ENCODE measurements around the gene LAMC2.
"Not testable (repeated sequence)": the region's sequence is repeated elsewhere in the genome, so short reads cannot be mapped to it uniquely, and the experiment has no call there.

The LAMC2 gene

DNA sequence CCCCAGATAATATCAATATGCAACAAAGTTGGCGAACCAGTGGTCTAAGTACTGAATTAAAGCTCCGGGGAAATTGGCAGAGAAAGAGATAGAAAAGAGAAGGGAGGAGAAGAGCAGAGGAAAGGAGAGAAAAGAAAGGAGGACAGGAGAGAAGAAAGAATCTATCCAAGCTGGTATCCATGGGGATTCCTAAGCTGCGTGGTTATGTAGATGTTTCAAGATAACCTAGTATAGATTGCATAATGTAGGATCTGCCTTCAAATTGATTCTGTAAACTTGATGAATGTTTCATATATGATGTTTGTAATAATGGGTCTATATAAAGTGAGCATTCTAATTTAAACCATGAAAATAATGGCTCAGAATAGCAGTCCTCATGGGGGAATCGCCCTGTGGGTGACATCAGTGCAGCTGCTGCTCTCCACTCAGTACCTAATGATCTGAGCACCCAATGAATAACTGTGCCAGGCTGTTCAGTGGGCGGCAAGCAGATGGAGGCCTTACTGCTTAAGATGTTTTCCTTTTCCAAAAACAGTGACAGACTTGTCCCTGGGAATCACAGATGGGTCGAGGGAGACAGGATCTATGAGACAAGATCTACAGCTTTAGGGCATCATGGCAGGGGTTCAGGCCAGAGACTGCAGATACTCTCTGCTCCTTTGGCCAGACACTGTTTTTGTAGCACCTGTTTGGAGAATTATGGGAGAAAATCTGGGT is 78.0 kb downstream of the LAMC2 start:
- no peak for DNase-seq (ENCODE audit: low spot score)

DNA sequence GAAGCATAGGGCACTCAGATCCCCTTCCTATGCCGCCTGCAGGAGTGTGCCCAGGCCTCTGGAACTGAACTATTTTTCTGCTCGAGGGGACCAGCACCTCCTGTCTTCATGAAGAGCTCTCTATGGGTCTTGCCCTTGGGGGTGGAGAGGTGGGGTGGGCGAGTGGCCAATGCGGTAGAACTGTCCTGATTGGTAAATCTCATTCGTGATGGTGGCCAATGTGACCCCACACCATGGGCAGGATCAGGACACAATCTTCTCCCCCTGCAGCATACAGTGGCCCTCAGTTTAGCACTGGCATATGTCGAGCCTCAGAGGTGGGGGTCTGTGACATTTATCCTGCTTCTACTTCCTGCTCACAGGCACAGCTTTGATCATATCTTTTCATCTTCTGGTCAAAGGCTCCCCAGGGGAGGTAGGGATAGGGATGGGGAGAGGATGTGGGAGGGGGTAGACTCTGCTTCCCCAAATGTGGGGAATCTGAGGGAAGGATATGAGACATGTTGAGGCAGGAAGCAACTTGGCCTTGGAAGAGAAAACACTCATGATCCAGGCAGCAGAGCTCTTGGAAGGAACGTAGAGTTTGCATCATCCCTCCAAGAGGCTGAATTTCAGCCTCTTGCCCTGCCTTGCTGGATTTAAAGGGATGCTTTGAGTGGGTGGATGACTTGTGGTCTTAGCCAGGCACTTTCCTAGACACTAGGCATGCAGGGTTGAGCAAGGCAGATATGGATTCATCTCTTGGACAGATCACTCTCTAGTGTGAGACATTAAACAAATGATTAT is 81.8 kb downstream of the LAMC2 start:
- peak; percentile 41 for DNase-seq (ENCODE audit: low spot score)

DNA sequence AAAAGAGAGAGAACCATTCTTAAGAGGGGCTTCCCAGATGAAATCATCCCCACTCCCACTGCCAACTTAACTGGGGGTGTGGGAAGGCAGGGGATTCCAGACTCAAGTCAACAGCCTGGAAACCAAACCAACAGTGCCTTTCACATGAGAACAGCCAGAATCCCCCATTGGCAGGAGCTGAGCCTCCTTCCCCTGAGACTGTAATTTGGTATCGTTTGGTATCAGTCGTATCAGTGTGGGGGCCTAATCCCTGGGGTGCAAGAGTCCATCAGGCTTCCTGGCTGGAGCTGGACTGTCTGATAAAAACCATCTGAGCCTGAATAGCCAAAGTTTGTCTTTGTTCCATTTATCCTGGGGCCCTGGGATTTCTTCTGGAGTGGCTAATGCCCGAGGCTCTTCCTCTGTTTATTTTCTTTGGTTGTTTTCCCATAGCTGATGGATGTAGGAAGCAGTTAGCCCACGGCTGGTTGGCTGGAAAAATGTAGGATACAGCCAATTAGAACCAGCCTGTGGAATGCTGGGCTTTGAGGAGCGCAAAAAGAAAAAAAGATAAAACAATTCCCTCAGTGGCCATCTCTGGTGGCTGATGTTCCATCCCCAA is 84.6 kb downstream of the LAMC2 start:
- peak; percentile 39 for DNase-seq (ENCODE audit: low spot score)

DNA sequence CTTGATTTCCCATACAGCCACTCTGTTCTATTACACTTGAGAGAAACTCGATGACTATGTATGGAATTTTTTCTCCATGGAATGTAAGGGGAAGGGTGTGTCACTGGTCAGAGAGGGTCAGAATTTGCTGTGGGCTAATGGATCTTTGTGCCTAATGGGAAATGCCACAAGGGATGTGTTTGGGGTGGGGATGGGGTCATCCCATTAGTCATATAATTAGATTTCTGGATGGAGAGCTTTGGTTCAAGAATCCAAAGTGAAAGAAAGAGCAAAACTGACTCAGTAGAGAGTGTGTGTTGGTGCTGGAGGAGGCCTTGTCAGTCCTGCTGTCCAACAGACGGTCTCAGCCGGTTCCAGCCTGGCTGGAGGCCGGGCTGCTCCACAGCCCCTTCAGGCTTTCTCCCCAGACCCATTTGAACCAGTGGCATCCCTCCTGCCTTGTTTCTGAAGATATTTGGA is 86.4 kb downstream of the LAMC2 start:
- peak; percentile 81 for DNase-seq (ENCODE audit: low spot score)

DNA sequence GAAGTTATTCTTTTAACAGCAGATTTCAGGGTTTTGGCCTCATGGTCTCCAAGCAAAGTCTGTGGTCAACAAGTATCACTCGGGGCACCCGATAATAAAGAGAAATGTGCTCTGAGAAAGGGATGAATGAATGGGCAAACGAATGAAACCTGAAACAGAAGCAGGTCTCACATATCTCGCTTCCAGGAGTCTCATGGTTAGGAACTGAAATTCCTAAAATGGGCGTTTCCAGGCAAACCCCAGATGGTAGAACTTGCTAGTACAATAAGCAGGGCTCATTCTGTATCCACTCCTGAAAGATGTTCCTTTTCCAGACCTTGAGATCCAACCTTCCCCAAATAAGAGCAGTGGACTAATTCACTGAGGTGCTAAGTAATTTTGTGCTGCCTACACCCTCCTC is 87.2 kb downstream of the LAMC2 start:
- no peak for DNase-seq (ENCODE audit: low spot score)

DNA sequence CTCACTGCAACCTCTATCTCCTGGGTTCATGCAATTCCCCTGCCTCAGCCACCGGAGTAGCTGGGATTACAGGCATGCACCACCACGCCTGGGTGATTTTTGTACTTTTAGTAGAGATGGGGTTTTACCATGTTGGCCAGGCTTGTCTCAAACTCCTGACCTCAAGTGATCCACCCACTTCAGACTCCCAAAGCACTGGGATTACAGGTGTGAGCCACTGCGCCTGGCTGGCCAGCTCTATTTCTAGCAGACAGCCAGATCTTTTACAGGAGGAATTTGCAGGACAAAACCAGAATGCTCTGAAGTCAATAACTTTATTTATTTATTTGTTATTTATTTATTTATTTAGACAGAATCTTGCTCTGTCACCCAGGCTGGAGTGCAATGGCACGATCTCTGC is 87.9 kb downstream of the LAMC2 start:
- DNase-seq (ENCODE audit: low spot score) = not testable (repeated sequence)

DNA sequence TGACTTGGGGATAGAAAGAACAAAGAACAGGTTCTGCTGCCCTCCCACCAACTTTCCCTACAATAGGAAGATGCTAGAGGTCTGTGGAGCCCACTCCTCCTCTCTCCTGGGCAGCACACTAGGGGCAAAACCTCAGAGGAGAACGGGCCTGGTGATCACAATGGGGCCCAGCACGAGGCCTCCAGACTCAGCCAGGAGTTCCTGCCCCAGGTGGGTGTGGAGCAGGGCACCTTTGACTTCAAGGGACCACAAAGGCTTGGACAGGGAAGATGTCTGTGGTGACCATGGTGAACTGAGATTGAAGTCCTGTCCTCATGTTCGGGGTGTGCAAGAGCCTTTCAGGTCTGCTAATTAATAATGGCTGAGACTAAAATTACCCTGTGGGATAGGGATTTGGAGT is 88.8 kb downstream of the LAMC2 start:
- no peak for DNase-seq (ENCODE audit: low spot score)

DNA sequence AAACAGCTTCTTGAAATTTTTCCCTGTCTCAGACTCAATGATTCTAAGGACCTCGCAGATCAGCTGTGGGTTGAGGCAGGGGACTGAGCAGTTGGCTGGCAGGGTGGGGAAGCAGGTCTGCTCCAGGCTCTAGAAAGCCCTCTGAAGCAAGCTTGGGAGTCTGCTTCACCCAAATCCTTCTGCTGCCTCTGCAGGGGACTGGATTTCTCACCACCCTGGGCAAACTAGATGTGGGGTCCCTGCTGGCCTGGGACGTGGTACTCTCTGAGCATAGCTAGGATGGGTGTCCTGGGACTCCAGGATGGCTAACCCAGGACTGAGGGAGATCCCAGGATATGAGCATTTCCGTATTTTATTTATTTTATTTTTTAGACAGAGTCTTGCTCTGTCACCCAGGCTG is 89.3 kb downstream of the LAMC2 start:
- DNase-seq (ENCODE audit: low spot score) = no peak

DNA sequence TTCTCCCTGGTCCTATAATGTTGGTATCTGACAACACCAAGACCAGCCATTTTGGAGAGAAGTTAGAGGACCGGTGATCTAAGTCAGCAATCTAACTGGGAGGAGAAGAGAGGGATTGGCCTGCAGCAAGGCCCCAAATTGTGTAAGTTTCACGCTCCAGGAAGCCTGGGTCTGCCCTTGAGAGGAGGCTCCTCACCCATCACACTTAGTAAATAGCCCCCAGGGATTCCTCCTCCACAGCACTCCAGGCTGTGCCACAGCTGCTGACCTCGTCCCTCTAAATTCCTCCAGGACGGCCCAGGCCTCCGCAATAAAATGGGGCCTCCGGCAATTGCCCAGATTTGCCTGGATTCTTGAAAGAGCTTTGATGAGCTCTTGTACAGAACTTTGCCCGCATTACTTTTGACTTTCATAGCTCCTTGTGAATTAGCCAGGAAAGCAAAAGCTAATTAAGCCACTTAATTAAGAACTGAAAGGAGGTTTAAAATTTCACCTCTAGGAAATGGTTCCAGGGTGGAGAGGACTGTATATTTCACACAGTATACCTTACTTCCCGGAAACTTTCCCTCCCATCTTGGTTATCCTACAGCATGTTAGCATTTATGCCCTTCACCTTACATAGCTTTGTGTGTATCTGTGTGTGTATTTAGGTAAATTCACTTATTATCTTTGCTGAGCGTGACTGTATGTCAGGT is 90.5 kb downstream of the LAMC2 start:
- no peak for DNase-seq (ENCODE audit: low spot score)

DNA sequence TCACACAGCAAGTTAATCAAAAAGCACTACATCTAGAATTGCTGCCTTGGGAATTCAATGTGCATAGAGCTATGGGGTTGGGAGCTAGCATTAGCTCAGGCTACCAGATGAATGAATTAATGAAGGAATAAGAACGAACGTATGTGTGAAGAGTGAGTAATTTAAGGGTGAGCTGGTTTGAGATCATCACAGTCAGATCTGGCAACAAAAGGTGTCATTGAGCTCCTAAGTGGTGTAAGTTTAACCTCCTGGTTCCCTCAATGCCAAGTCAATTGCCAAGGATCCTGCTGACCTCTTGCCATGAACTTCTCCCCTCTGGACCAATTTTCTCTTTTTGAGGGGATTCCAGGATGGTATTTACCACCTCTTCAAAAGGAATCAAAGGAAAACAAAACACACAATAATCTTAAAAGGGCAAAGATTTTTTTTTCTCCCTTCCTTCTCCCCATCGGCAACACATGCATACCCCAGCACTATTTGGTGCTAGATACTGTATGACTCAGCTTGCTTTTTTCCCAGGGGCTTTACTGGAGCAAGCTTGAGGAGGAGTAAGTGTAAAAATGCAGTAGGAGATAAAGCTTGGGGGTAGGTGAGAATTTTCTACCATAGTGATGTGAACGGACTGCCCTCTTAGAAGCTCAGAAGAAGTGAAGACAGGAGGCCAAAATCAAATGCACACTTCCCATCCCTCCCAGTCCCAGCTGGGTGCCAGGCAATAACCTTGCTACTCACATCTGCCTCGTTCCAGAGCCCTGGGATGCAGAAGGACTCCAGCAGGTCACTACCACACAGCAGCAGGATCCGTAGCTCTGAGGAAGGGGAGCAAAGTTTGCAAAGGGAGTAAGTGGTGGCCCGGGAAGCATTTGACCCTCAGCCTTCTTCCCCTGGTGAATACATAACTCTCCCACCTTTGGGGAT is 92.0 kb downstream of the LAMC2 start:
- DNase-seq (ENCODE audit: low spot score) = peak; percentile 46

DNA sequence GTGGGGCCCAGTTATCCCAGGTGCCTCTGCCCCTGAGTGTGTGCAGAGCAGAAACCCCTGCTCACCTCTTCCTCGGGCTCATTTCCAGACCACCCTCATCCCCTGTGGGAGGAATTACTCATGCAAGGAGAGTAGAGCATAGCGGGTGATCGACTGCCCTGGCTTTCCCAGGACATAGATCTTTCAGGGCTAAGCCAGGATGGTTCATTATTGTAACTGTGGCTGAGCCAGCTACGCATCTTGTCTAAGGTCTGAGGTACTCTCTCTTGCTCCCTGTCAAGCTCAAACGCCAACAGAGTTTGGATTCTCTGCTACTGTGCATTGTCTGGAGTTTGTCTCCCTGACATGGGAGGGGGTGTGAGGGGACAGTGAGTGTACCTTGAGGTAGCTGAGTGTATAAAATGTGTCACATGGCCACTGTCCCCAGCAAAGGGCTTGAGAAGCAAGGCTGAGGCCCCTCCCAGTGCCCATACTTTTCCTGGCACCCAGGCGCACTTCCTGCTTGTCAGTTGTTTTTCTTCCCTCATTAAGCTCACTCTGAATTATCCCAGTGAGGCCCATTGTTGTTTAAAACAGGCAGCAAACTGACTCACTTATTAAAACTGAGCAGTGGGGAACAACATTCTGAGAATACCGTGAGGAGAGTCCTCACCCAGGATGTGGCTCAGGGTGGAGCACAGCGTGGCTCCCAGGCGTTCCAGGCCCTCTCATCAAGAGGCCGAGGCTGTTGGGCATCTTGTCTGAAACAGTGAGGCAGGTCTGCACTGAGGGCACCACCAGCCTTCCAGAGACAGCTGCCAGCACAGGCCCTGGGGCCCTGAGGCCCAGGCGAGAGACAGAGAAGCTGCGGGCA is 92.9 kb downstream of the LAMC2 start:
- DNase-seq (ENCODE audit: low spot score) = peak; percentile 77

DNA sequence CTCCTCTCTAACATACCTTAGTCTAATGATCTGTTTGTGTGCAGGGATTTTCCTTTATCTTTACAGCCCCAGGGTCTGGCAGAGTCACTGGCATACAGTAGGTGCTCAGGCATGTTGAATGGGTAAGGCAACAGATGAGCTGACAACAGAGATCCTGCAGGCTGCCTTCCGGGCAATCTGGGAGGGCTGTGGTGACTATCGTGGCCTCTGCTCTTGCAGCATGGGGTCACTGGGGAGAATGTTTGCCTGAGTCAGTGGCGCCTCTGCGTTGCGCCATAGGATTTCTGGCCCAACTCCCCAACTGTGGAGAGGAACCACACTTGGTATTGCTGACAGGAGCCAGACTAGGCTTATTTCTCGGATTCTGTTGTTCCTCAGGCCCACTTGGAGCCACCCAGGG is 93.8 kb downstream of the LAMC2 start:
- DNase-seq (ENCODE audit: low spot score) = no peak

DNA sequence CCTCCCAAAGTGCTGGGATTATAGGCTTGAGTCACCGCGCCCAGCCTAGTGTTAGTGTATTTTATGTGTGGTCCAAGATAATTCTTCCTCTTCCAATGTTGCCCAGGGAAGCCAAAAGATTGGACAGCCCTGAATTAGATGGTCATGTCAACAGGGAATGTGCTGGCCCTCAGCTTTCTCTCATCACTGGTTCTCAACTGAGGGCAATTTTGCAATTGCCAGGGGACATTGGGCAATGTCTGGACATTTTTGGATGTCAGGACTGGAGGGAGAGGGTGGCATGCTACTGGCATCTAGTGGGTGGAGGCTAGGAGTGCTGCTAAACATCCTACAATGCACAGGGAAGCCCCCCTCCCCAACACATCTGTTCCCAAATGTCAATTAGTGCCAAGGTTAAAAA is 95.0 kb downstream of the LAMC2 start:
- no peak for DNase-seq (ENCODE audit: low spot score)

DNA sequence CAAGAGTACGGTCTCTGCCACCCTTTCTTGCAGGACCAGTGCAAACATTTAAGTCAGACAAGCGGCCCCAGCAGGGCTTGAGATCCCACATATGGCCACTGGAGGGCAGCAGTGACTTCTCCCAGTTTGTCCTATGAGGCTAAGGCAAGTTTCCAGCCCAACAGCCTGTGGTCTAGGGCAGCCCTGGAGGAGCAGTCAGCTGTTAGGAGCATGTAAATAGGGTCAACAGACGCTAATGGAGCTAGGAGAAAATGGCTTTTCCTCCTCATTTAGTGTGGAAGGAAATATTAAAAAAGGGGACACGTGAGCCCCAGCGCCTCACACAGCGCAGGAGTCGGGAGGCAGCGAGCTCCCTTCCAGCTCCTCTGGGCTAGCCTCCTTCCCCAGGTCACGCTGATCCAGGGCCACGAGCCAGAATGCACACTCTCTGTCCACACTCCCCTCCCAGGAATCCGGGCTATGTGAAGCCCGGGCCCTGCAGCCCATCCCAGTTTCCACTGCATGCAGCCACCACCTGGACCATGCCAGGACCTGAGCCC is 95.6 kb downstream of the LAMC2 start:
- DNase-seq (ENCODE audit: low spot score) = peak; percentile 88

DNA sequence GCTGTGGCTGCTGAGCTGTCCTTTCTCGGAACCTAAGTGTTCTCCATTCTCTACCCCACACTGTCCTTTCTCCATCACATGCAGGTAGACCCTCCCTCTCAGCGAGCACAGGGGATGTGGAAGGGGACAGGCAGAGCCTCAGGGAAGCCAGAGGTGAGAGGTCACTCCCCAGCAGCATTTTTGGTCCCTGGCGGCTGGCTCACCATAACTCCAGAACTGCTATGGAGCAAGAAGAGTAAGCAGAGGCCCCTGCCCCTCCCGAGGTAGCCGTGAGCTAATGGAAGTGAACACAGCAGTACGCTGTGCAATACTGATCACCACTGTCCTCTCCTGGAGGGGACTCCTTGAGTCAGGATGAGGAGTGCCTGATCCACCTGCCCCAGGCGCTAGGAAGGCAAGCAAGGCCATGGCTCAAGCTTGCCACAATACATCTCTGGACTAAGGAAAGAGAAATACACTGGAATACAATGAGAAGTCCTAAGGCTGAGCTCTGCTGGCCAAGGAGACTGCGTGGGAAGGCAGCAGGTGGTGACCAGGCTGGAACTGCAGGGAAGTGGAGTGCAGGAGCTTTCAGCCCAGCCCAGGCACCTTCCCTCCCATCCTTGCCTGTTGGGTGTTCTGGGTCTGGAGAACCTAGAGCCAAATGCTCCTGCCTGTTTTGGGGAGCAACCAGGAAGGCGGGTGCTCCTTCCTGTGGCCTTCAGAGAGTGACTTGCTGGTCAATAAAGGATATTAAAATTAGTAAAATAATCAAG is 96.2 kb downstream of the LAMC2 start:
- DNase-seq (ENCODE audit: low spot score) = no peak

DNA sequence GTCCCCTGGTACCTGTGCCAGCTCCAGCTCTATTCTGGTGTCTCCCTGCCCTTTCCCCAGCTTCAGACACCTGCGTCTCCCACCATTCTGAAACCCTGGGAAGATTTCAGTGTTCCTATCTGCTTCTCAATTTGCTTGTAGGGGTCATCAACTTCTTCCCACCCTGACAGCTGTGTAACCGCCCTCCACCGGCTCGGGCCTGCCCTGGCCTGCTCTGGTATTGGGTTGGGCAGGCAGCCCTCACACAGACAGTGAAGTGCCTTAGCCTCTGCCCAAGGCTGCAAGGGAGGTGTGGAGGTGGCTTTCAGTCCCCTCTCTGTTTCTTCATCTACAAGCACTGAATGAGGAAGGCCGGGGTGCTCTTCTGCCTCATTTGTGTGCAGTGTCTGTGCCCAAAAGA is 97.2 kb downstream of the LAMC2 start:
- DNase-seq (ENCODE audit: low spot score) = no peak

DNA sequence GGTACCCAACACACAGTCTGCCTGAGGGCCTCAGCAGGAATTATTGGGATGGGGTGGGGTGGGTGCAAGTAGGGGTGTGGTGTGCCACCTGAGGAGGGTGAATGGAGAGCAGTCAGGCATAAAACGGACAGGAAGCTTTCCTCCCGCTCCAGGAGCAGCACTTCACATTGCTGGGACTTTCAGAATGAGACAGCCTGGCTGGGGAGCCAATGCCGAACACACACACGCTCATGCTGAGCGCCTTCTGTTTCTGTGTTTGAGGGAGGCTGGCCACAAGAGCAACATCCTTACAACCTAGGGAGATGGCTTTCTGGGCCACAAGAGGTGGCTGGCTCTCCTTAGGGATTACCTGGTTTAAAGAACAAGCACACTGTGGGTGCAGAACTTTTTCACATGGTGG is 98.0 kb downstream of the LAMC2 start:
- DNase-seq (ENCODE audit: low spot score) = no peak

DNA sequence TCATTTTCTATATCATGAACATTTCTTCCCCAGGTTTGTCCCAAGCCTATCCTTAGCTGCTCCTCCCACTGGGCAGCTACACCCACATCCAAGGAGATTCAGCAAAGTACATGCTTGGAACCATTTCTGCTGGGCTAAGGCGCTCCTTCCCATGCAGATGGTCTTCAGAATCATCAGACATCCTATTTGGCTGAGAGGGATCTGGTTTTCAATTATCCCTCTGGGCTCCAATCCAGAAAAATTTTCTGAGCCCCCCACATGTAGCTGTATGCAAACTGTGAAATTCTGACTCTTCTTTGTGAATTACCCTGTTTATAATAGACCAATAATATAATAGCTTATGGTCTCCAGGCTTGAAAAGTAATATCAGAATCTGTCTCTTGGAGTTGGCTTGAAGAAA is 99.2 kb downstream of the LAMC2 start:
- no peak for DNase-seq (ENCODE audit: low spot score)

DNA sequence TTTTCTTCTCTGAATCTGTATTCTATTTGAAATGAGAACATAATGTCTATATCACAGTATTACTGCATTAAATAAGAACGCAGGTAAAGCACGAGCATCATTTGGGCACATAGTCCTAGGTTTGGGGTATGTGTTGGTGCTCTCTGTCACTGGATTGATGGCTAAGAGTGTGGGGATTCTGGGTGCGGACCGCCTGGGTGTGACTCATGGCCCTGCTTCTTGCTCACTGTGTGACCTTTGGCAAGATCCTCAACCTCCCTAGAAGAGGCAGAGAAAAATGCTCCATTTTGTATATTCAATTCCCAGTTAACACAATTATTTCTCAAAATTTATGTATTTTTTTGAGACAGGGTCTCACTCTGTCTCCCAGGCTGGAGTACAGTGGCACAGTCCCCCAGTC is 99.7 kb downstream of the LAMC2 start:
- no peak for DNase-seq (ENCODE audit: low spot score)

All from kidney tubule cell (primary cell).